Body of pancreas (tissue), 4 donors: ENCODE measurements around the gene DDIT4. TPM values are rescaled to one million over a fixed set of nuclear protein-coding genes. Genes with fewer than 3 reads are reported as not detected.

Experiments used
- ATAC-seq: fragments of 150-250 bp; one replicate; pipeline ENCODE4 v1.9.1; 2016
- DNase-seq, 4 donors: peaks; one replicate each; pipeline ENCODE4 v3.0.0-alpha.2; 2019
- H3K27ac ChIP-seq, 4 donors: fragments of 200-600 bp; sonication (generic); 1 replicate in 3 of 4; 2 replicates in 1 of 4; pipeline versions ENCODE4 v1.5.1 to v1.6.1; 2016 to 2019; ENCODE audit warnings: mild to moderate bottlenecking in 1 of 4, mixed read lengths in 1 of 4, moderate library complexity in 1 of 4
- H3K27me3 ChIP-seq, 2 donors: fragments of 200-600 bp; sonication (generic); one replicate each; pipeline ENCODE4 v1.6.0; 2016; ENCODE audit warnings: mild to moderate bottlenecking in 1 of 2
- H3K36me3 ChIP-seq, 2 donors: fragments of 200-600 bp; sonication (generic); replicated peaks in 1 of 2; 2 replicates each; pipeline ENCODE4 v1.5.1; 2016; ENCODE audit warnings: low read depth in 2 of 2; ENCODE audit not compliant: insufficient read depth in 1 of 2
- H3K4me1 ChIP-seq: fragments of 200-600 bp; sonication (generic); one replicate; pipeline ENCODE4 v1.6.0; 2016
- H3K4me3 ChIP-seq, 2 donors: fragments of 200-600 bp; sonication (generic); 1 replicate in 1 of 2; 2 replicates in 1 of 2; pipeline ENCODE4 v1.5.1; 2016 to 2019
- H3K9me3 ChIP-seq, 3 donors: fragments of 200-600 bp; sonication (generic); 1 replicate in 2 of 3; 2 replicates in 1 of 3; pipeline ENCODE4 v1.5.1; 2016
- POLR2A ChIP-seq, 3 donors: fragments of 450-650 bp; IDR thresholded peaks; one replicate each; pipeline ENCODE4 v1.6.1; 2016; ENCODE audit warnings: antibody characterized with exemption in 3 of 3, mild to moderate bottlenecking in 2 of 3
- WGBS, 2 donors: methylation state at CpG; one replicate each; pipeline ENCODE4 v1.1.5; 2017; 5-methylcytosine and 5-hydroxymethylcytosine counted together
- intact Hi-C: fragments of 100-400 bp; cut with DNase I; formaldehyde crosslinking; loops from one replicate; pipeline ENCODE4 v1.15.1; 2023
- total RNA-seq, 2 donors: library from RNA; depleted of rRNA; stranded (reverse); fragments of >200 nt; gene quantifications; one replicate each; pipeline ENCODE4 v1.1.0, GENCODE V29; 2016
- TF ChIP-seq, protein P1 (sequence below), 7 experiments: fragments of 450-650 bp in 4 of 7; fragments of 200-600 bp in 3 of 7; sonication (generic) in 3 of 7; IDR thresholded peaks; one replicate each; pipeline ENCODE4 v1.5.1; 2016 to 2019; ENCODE audit warnings: antibody characterized with exemption in 7 of 7

DDIT4 gene
- total RNA-seq, 2 donors from 2014 or later = 238 to 269 TPM

DNA sequence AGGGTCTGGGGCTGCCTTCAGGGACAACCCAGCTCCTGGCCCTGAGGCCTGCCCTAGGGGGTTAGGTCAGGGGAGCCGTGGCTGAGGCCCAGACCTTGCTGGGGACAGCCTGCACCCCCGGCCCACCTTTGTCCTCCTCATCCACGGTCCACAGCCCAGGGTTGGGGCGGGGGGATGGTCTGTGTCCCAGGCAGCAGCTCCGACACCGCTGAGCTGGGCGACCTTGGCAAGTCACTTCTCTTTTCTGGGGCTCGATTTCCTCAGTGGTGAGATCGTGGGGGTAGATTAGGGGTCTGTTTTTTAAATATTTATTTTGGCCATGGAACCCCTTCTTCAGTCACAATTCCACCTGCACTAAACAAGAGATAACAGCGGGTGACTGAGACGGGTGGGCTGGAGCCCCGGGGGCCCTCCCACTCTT lies 50.1 kb downstream of the DDIT4 start:
- 52 to 54% methylated on average over 7 to 12 of the region's 12 CpGs for WGBS, 2 donors
- H3K27me3 ChIP-seq = no peaks in the 10 kb centered on the region
- H3K9me3 ChIP-seq = no peaks in the 10 kb centered on the region
- no peak for ATAC-seq
- no peak overlapping the region for H3K4me3 ChIP-seq
- intact Hi-C loops = no loop called here
- TF ChIP-seq POLR2A (IDR thresholded peaks at IDR 0.05) = no peak
- TF ChIP-seq, protein P1, sequence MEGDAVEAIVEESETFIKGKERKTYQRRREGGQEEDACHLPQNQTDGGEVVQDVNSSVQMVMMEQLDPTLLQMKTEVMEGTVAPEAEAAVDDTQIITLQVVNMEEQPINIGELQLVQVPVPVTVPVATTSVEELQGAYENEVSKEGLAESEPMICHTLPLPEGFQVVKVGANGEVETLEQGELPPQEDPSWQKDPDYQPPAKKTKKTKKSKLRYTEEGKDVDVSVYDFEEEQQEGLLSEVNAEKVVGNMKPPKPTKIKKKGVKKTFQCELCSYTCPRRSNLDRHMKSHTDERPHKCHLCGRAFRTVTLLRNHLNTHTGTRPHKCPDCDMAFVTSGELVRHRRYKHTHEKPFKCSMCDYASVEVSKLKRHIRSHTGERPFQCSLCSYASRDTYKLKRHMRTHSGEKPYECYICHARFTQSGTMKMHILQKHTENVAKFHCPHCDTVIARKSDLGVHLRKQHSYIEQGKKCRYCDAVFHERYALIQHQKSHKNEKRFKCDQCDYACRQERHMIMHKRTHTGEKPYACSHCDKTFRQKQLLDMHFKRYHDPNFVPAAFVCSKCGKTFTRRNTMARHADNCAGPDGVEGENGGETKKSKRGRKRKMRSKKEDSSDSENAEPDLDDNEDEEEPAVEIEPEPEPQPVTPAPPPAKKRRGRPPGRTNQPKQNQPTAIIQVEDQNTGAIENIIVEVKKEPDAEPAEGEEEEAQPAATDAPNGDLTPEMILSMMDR (IDR thresholded peaks at IDR 0.05) = no peak
- H3K36me3 ChIP-seq = no peaks in the 10 kb centered on the region
- no peak overlapping the region for H3K27ac ChIP-seq
- no peak for DNase-seq
- H3K4me1 ChIP-seq = peaks cover 70% of the 10 kb centered on the region

Other genes starting within 250 kb of the DDIT4 start
- gene SPOCK2, start 185.4 kb upstream of the DDIT4 start, total RNA-seq = 1 to 10 TPM; 2.0 to 7.3 TPM
- gene ANAPC16, start 57.9 kb upstream of the DDIT4 start, total RNA-seq = 10 to 100 TPM; 40.9 to 59.4 TPM
- gene ASCC1, start 57.6 kb upstream of the DDIT4 start, total RNA-seq = 10 to 100 TPM; 16.1 to 17.1 TPM
- 10 to 100 TPM; 19.2 to 24.1 TPM for gene DNAJB12, start 81.0 kb downstream of the DDIT4 start, total RNA-seq